SU-DHL-6 (cell line): ENCODE results near the gene ACSF3.

Source experiments
- H2AFZ ChIP-seq: fragments of 200-600 bp; sonication (generic); 2 replicates; pipeline ENCODE4 v1.6.1; 2014; ENCODE audit warnings: low read depth, mild to moderate bottlenecking, moderate library complexity, mixed read lengths, antibody characterized with exemption, low read length; ENCODE audit not compliant: severe bottlenecking
- H3F3A ChIP-seq: fragments of 200-600 bp; shearing (Covaris generic); 2 replicates; pipeline ENCODE4 v1.6.0; 2016; ENCODE audit warnings: antibody characterized with exemption, mild to moderate bottlenecking; ENCODE audit not compliant: insufficient read depth
- H3K27ac ChIP-seq: fragments of 200-600 bp; sonication (generic); 2 replicates; pipeline ENCODE4 v1.5.1; 2016; ENCODE audit warnings: low read depth, mild to moderate bottlenecking, low read length, moderate library complexity, mixed read lengths
- H3K27me3 ChIP-seq: fragments of 200-600 bp; sonication (generic), shearing (Covaris generic); 2 replicates; pipeline ENCODE4 v1.6.0; 2014; ENCODE audit warnings: mild to moderate bottlenecking, low read length
- H3K36me3 ChIP-seq: fragments of 200-600 bp; sonication (generic); 2 replicates; pipeline ENCODE4 v1.6.1; 2014; ENCODE audit warnings: mild to moderate bottlenecking, low read length, mixed read lengths
- H3K4me2 ChIP-seq: fragments of 300-600, 200-600 bp; shearing (Covaris generic), sonication (generic); 2 replicates; pipeline ENCODE4 v1.6.0; 2014; ENCODE audit warnings: low read length, low read depth, mild to moderate bottlenecking; ENCODE audit not compliant: poor library complexity, severe bottlenecking
- H3K4me3 ChIP-seq: fragments of 200-600 bp; sonication (generic); 2 replicates; pipeline ENCODE4 v1.5.1; 2014; ENCODE audit warnings: antibody characterized with exemption, low read length, mild to moderate bottlenecking, mixed read lengths; ENCODE audit not compliant: insufficient read depth, poor library complexity, severe bottlenecking
- H3K79me2 ChIP-seq: fragments of 200-600 bp; sonication (generic); 2 replicates; pipeline ENCODE4 v1.6.1; 2014; ENCODE audit warnings: mild to moderate bottlenecking, low read length, moderate library complexity; ENCODE audit not compliant: insufficient read depth
- H3K9ac ChIP-seq: fragments of 200-600 bp; sonication (generic); 2 replicates; pipeline ENCODE4 v1.7.0; 2014; ENCODE audit warnings: mild to moderate bottlenecking, low read length
- H3K9me2 ChIP-seq: fragments of 200-600 bp; sonication (generic); replicated peaks from 2 replicates; pipeline ENCODE4 v1.6.1; 2014; ENCODE audit warnings: low read length; ENCODE audit not compliant: insufficient read depth
- H3K9me3 ChIP-seq: fragments of 200-600 bp; sonication (generic); 2 replicates; pipeline ENCODE4 v1.6.1; 2014; ENCODE audit warnings: low read length, mixed read lengths; ENCODE audit not compliant: insufficient read depth
- H4K20me1 ChIP-seq: fragments of 200-600 bp; sonication (generic); 2 replicates; pipeline ENCODE4 v1.6.1; 2014; ENCODE audit warnings: low read depth, mild to moderate bottlenecking, antibody characterized with exemption, low read length, moderate library complexity, mixed read lengths
- CTCF ChIP-seq: fragments of 200-600 bp; sonication (generic); IDR thresholded peaks from one replicate; pipeline ENCODE4 v1.5.1; 2017; ENCODE audit warnings: antibody characterized with exemption, mild to moderate bottlenecking, low read length, moderate library complexity; ENCODE audit not compliant: insufficient read depth, poor library complexity, severe bottlenecking
- EZH2phosphoT487 ChIP-seq: fragments of 200-600 bp; sonication (generic), shearing (Covaris generic); conservative IDR thresholded peaks from 2 replicates; pipeline ENCODE4 v1.6.1; 2018; ENCODE audit warnings: mild to moderate bottlenecking, antibody characterized with exemption, low read length, moderate library complexity, mixed read lengths

The ACSF3 gene

GRCh38 chr16:89103781-89104180 lies 10.1 kb downstream of the ACSF3 start:
- no peak overlapping the region for H3K27ac ChIP-seq
- H3K4me2 ChIP-seq, result no peak overlapping the region
- TF ChIP-seq CTCF, result no peak
- TF ChIP-seq EZH2phosphoT487, result no peak
- peaks cover 17% of the 10 kb centered on the region for H3K36me3 ChIP-seq
- no peaks in the 10 kb centered on the region for H4K20me1 ChIP-seq
- no peak overlapping the region for H2AFZ ChIP-seq
- peaks cover 63% of the 10 kb centered on the region for H3K79me2 ChIP-seq
- H3K9me3 ChIP-seq, result no peaks in the 10 kb centered on the region
- H3K4me3 ChIP-seq, result no peak overlapping the region
- no peaks in the 10 kb centered on the region for H3K27me3 ChIP-seq
- H3F3A ChIP-seq, result peaks cover 13% of the 10 kb centered on the region; the same call in 1 of the 2 replicates
- H3K9ac ChIP-seq, result no peak overlapping the region
- no peaks in the 10 kb centered on the region for H3K9me2 ChIP-seq

GRCh38 chr16:89104303-89104702 lies 10.7 kb downstream of the ACSF3 start:
- H3K36me3 ChIP-seq, result peaks cover 17% of the 10 kb centered on the region

GRCh38 chr16:89104930-89105571 lies 11.4 kb downstream of the ACSF3 start:
- Histone ChIP-seq H2AFZ (no peak overlapping the region), H3F3A (peaks cover 13% of the 10 kb centered on the region; the same call in 1 of the 2 replicates), H3K9ac (no peak overlapping the region), H3K9me2 (no peaks in the 10 kb centered on the region), H3K79me2 (peaks cover 56% of the 10 kb centered on the region), H3K27me3 (no peaks in the 10 kb centered on the region), H3K9me3 (no peaks in the 10 kb centered on the region), H3K27ac (0 out of 2 replicates have a peak overlapping the region, but pooled peaks have one; percentile 15), H3K36me3 (peaks cover 17% of the 10 kb centered on the region), H3K4me2 (no peak overlapping the region), H3K4me3 (no peak overlapping the region), H4K20me1 (no peaks in the 10 kb centered on the region)
- TF ChIP-seq CTCF (no peak), EZH2phosphoT487 (no peak)

More at GRCh38 chr16:89104303-89104702, 10.7 kb downstream of the ACSF3 start:
- H2AFZ ChIP-seq, result no peak overlapping the region
- H3K27me3 ChIP-seq, result no peaks in the 10 kb centered on the region
- H3K9me3 ChIP-seq, result no peaks in the 10 kb centered on the region
- 0 out of 2 replicates have a peak overlapping the region, but pooled peaks have one; percentile 15 for H3K27ac ChIP-seq
- no peaks in the 10 kb centered on the region for H3K9me2 ChIP-seq
- no peak overlapping the region for H3K4me3 ChIP-seq
- peaks cover 59% of the 10 kb centered on the region for H3K79me2 ChIP-seq
- TF ChIP-seq EZH2phosphoT487, result no peak
- no peak for TF ChIP-seq CTCF
- H3K4me2 ChIP-seq, result no peak overlapping the region
- peaks cover 12% of the 10 kb centered on the region; the same call in 1 of the 2 replicates for H3F3A ChIP-seq
- H4K20me1 ChIP-seq, result no peaks in the 10 kb centered on the region
- no peak overlapping the region for H3K9ac ChIP-seq
